Panc1 (cell line): ENCODE measurements around the gene CDYL. TPM values are rescaled to one million over a fixed set of nuclear protein-coding genes. Genes with fewer than 3 reads are reported as not detected.

Source experiments
- ATAC-seq: fragments of 200-7000 bp; cut with Tn5 transposase; 2 replicates; pipeline ENCODE4 v1.9.1; 2020; ENCODE audit warnings: mild to moderate bottlenecking, moderate library complexity
- BruUV-seq: library from RNA; stranded (reverse); fragments of 400-500 nt; replicated peaks from 2 replicates; lab custom pipeline; 2021; lab: Mats Ljungman, UMichigan
- CTCF ChIA-PET: fragments of 300-600 bp; sonication (Branson Sonifier 250); formaldehyde crosslinking; loops from one replicate; lab custom pipeline; 2022; ENCODE audit warnings: antibody characterized with exemption; lab: Charles Lee
- POLR2A ChIA-PET: fragments of 300-600 bp; sonication (Branson Sonifier 250); formaldehyde crosslinking; loops from one replicate; lab custom pipeline; 2022; ENCODE audit warnings: antibody characterized with exemption; lab: Charles Lee
- DNase-seq: peaks from one replicate; pipeline ENCODE4 v3.0.0-alpha.2; 2010; ENCODE audit warnings: low read depth, low spot score
- H3K27ac ChIP-seq: 2 replicates; pipeline ENCODE4 v1.5.1; 2011; ENCODE audit warnings: mild to moderate bottlenecking, low read length, inconsistent platforms
- H3K27me3 ChIP-seq: fragments of 200-500 bp; sonication (Bioruptor generic); 2 replicates; pipeline ENCODE4 v1.6.0; 2014; ENCODE audit warnings: low read length, inconsistent platforms; ENCODE audit not compliant: control insufficient read depth, insufficient read depth
- H3K36me3 ChIP-seq: fragments of 200-500 bp; sonication (Bioruptor generic); 2 replicates; pipeline ENCODE4 v1.5.1; 2014; ENCODE audit warnings: inconsistent platforms, mild to moderate bottlenecking, low read length, moderate library complexity; ENCODE audit not compliant: control insufficient read depth, insufficient read depth
- H3K4me1 ChIP-seq: 2 replicates; pipeline ENCODE4 v1.5.1; 2011; ENCODE audit warnings: inconsistent platforms, mild to moderate bottlenecking, low read length, moderate library complexity; ENCODE audit not compliant: control insufficient read depth, insufficient read depth
- H3K4me3 ChIP-seq, 2 experiments: 2 replicates each; pipeline ENCODE4 v1.5.1; 2011 to 2012; ENCODE audit warnings: low read depth in 2 of 2, low read length in 2 of 2, mild to moderate bottlenecking in 2 of 2, inconsistent platforms in 1 of 2, moderate library complexity in 1 of 2
- H3K9me3 ChIP-seq: fragments of 200-500 bp; sonication (Bioruptor generic); 2 replicates; pipeline ENCODE4 v1.5.1; 2014; ENCODE audit warnings: low read depth, mild to moderate bottlenecking, inconsistent platforms, low read length, moderate library complexity; ENCODE audit not compliant: control insufficient read depth, insufficient read depth
- POLR2AphosphoS5 ChIP-seq: IDR thresholded peaks from 2 replicates; pipeline ENCODE4 v1.6.1; 2012; ENCODE audit warnings: mild to moderate bottlenecking, low read depth, low read length, moderate library complexity
- SIN3A ChIP-seq: IDR thresholded peaks from 2 replicates; pipeline ENCODE4 v1.6.1; 2012; ENCODE audit warnings: low read depth, mild to moderate bottlenecking, low read length, moderate library complexity, borderline replicate concordance; ENCODE audit not compliant: insufficient read depth
- TCF7L2 ChIP-seq: IDR thresholded peaks from 2 replicates; pipeline ENCODE4 v1.6.1; 2011; ENCODE audit warnings: mild to moderate bottlenecking, low read depth, low read length, inconsistent platforms
- in situ Hi-C: cut with HindIII; loops from 2 replicates; pipeline ENCODE4 v1.10.0; 2016; ENCODE audit warnings: low sequenced_read_pairs, low pct_unique_long_range_greater_than_20kb
- intact Hi-C: fragments of 100-400 bp; cut with micrococcal nuclease; formaldehyde crosslinking; loops from one replicate; pipeline ENCODE4 v1.10.0; 2022; ENCODE audit not compliant: unreplicated experiment
- total RNA-seq: library from RNA; stranded (reverse); gene quantifications from one replicate; pipeline ENCODE4 v1.2.1, GENCODE V29; 2021; ENCODE audit not compliant: unreplicated experiment
- TF ChIP-seq, protein P1 (sequence below): fragments of 450-650 bp; IDR thresholded peaks from 2 replicates; pipeline ENCODE4 v1.5.1; 2017; ENCODE audit warnings: mild to moderate bottlenecking
- TF ChIP-seq, protein P2 (sequence below), 2 experiments: IDR thresholded peaks; 2 replicates each; pipeline ENCODE4 v1.6.1; 2011 to 2012; ENCODE audit warnings: low read depth in 2 of 2, control low read depth in 1 of 2, low read length in 1 of 2, mild to moderate bottlenecking in 1 of 2, moderate library complexity in 1 of 2; ENCODE audit not compliant: insufficient read depth in 1 of 2

The CDYL gene
- total RNA-seq, 1 experiment from 2014 or later, result 61.4 TPM

DNA sequence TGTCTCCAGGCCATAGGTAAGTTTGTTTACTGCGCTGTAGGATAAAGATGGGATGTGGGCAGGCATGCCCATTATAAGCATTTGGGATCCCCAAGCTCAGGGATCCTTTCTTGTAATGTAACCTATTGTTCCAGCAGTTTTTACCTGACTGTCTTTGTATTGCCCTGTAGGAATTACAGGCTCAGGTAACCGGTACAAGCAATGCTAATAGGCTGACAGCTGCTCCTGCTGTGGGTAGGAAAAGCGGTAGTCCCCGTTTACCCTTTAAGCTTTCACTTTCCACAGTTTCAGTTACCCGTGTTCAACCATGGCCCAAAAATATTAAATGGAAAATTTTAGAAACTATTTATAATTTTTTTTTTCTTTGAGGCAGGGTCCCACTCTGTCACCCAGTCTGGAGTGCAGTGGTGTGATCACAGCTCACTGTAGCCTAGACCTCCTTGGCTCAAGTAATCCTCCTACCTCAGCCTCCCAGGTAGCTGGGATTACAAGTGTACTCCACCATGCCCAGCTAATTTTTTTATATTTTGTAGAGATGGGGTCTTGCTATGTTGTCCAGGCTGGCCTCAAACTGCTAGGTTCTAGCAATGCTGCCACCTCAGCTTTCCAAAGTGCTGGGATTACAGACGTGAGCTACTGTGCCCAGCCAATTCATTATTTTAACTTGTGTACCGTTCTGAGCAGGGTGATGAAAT, 108.6 kb downstream of the CDYL start:
- H3K9me3 ChIP-seq, result no peaks in the 10 kb centered on the region
- TF ChIP-seq, protein P1, sequence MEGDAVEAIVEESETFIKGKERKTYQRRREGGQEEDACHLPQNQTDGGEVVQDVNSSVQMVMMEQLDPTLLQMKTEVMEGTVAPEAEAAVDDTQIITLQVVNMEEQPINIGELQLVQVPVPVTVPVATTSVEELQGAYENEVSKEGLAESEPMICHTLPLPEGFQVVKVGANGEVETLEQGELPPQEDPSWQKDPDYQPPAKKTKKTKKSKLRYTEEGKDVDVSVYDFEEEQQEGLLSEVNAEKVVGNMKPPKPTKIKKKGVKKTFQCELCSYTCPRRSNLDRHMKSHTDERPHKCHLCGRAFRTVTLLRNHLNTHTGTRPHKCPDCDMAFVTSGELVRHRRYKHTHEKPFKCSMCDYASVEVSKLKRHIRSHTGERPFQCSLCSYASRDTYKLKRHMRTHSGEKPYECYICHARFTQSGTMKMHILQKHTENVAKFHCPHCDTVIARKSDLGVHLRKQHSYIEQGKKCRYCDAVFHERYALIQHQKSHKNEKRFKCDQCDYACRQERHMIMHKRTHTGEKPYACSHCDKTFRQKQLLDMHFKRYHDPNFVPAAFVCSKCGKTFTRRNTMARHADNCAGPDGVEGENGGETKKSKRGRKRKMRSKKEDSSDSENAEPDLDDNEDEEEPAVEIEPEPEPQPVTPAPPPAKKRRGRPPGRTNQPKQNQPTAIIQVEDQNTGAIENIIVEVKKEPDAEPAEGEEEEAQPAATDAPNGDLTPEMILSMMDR, result no peak
- ATAC-seq (no peak), DNase-seq (no peak)
- in situ Hi-C loops (no loop called here), intact Hi-C loops (no loop called here)
- H3K4me3 ChIP-seq, result no peak overlapping the region
- ChIA-PET CTCF (no interaction called here), POLR2A (interaction anchor here (0.6 to 0.7 kb wide), 2 partner anchors 85 to 97 kb away, joined by 4 read pairs; no protein-coding TSS in a partner anchor)
- H3K27ac ChIP-seq, result no peak overlapping the region
- BruUV-seq, result no TSS peak
- no peaks in the 10 kb centered on the region for H3K27me3 ChIP-seq
- no peaks in the 10 kb centered on the region for H3K36me3 ChIP-seq
- H3K4me1 ChIP-seq, result peaks cover 5% of the 10 kb centered on the region

DNA sequence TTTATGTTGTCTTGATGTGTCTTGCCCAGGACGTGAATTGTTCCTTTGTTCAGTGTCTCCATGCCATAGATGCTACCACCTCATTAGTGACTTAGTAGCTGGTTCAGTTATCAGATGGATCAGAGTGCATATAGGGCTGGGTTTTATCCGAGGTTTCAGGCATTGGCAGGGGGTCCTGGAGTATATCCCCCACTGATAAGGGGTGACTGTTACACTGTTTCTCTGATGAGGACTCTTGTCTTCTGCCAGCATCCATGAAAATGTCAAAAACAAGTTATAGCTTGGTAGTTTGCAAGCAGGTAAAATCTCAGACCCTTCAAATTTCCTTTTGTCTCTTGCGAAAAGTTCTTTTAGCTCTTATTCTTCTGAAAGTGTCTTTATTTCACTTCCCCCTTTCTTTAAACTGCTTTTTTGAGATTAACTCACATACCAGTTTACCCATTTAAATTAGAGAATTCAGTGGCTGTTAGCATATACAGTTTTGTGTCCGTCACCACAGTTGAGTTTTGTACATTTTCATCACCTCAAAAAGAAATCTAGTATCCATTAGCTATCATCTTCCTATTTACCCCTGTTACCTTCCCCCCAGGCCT, 109.2 kb downstream of the CDYL start:
- in situ Hi-C loops, result no loop called here
- intact Hi-C loops, result no loop called here
- no peak for DNase-seq
- TF ChIP-seq SIN3A, result no peak
- no peak for TF ChIP-seq TCF7L2
- TF ChIP-seq, protein P1, result no peak
- TF ChIP-seq, protein P2, sequence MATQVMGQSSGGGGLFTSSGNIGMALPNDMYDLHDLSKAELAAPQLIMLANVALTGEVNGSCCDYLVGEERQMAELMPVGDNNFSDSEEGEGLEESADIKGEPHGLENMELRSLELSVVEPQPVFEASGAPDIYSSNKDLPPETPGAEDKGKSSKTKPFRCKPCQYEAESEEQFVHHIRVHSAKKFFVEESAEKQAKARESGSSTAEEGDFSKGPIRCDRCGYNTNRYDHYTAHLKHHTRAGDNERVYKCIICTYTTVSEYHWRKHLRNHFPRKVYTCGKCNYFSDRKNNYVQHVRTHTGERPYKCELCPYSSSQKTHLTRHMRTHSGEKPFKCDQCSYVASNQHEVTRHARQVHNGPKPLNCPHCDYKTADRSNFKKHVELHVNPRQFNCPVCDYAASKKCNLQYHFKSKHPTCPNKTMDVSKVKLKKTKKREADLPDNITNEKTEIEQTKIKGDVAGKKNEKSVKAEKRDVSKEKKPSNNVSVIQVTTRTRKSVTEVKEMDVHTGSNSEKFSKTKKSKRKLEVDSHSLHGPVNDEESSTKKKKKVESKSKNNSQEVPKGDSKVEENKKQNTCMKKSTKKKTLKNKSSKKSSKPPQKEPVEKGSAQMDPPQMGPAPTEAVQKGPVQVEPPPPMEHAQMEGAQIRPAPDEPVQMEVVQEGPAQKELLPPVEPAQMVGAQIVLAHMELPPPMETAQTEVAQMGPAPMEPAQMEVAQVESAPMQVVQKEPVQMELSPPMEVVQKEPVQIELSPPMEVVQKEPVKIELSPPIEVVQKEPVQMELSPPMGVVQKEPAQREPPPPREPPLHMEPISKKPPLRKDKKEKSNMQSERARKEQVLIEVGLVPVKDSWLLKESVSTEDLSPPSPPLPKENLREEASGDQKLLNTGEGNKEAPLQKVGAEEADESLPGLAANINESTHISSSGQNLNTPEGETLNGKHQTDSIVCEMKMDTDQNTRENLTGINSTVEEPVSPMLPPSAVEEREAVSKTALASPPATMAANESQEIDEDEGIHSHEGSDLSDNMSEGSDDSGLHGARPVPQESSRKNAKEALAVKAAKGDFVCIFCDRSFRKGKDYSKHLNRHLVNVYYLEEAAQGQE (IDR thresholded peaks at IDR 0.05; ENCODE audit: insufficient read depth in 1 of 2, low read depth in 2 of 2, low read length in 1 of 2), result no peak
- TF ChIP-seq POLR2AphosphoS5, result no peak
- POLR2A ChIA-PET, result no interaction called here
- Histone ChIP-seq H3K4me1 (no peaks in the 10 kb centered on the region; the same call in 1 of the 2 replicates), H3K4me3 (no peak overlapping the region), H3K27ac (no peak overlapping the region), H3K27me3 (no peaks in the 10 kb centered on the region), H3K36me3 (no peaks in the 10 kb centered on the region), H3K9me3 (no peaks in the 10 kb centered on the region)
- CTCF ChIA-PET, result no interaction called here
- no peak for ATAC-seq
- BruUV-seq, result no TSS peak
